ENCODE data around the gene IMMP2L. TPM values are rescaled to one million over a fixed set of nuclear protein-coding genes. Genes with fewer than 3 reads are reported as not detected.

IMMP2L gene
- total RNA-seq, 1 donor from 2014 or later, result 17.1 TPM

DNA sequence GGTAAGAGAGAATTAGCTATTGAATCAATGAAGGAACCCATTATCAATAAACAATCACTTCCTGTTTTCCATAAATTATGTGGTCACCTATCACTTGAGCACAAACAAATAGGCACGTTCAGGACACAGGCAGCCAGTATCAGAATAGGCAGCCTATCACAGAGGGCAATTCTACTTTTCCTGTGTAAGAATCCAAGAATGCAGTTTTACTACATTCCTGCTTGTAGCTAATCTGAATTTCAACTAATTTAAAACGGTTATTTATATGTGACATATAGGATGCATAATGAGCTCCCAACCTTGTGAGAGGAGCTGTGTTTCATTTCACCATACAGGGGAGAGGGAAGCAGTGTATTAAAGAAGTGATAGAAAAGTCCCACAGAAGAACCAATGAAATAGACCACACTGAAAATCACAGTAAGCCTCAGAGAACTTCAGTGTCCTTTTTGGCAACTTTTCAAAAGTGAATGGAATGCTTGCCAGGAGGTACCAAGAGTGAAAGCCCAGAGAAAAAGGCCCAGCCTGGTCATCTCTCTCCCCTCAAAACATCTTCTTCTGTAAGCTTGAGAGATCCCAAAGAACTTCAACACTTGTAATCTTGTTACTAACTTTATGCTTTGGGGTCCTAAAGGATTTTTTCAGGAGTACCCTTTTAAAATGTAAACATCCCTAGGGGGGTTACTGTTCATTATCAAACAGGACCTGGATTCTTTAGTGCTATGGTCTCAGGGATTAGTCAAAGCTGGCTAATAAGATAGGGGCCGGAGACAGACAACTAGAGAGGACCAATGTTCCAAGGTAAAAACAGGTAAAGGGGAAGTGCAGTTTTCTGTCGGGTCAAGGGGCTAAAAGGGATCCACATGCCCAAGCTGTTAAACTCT lies 1.3 kb downstream of the IMMP2L start:
- DNase-seq (no peak), ATAC-seq (no peak)
- intact Hi-C loops (cut with micrococcal nuclease), result no loop called here

GRCh38 chr7:111558991-111559390 lies 3.3 kb downstream of the IMMP2L start:
- intact Hi-C loops (cut with micrococcal nuclease), result no loop called here
- ATAC-seq, result no peak

DNA sequence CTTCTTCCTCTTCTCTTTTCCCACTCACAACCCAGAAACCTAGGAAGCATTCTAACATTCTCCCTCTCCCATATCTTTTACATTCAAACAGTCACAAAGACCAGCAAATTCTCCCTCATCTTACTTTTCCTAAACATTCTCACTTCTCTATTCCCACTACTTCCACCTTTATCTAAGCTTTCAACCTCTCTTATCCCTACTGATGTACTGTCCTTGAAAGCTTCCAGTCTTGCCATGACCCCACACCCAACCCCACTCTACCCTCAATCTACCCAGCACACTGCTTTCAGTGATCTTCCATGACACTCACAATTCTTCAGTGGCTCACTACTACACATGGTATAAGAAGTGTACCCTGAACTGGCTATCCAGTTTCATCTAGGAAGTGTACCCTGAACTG lies 5.3 kb downstream of the IMMP2L start:
- intact Hi-C loops (cut with micrococcal nuclease), result no loop called here
- DNase-seq, result no peak
- ATAC-seq, result no peak

More at GRCh38 chr7:111558991-111559390, 3.3 kb downstream of the IMMP2L start:
- DNase-seq, result no peak

- ATAC-seq (no peak), DNase-seq (no peak)
- intact Hi-C loops (cut with micrococcal nuclease), result no loop called here
These were observed 8.2 kb downstream of the IMMP2L start for GRCh38 chr7:111554086-111554485.

DNA sequence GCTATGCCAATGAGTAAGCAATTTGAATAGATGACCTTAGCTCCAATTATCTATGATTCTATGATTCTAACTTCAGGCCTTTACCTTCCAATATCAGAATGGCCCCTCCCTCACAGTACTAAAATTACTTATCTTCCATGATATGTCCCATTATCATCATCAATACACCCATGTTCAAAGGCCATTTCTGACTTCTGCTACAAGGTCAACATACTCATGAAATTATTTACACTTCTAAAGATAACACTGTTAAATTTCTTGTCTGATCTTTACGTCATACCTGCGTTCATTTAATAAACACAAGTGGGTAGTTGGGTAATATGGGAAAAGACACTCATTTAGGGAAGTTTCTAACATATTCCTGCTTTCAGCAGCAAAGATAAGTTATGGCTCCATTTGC lies 21.2 kb downstream of the IMMP2L start:
- ATAC-seq (no peak), DNase-seq (no peak)
- intact Hi-C loops (cut with micrococcal nuclease), result no loop called here

- no peak for ATAC-seq
- intact Hi-C loops (cut with micrococcal nuclease), result no loop called here
- no peak for DNase-seq
These were observed 22.0 kb downstream of the IMMP2L start for GRCh38 chr7:111540199-111540815.

GRCh38 chr7:111537134-111537533 lies 25.2 kb downstream of the IMMP2L start:
- DNase-seq (no peak), ATAC-seq (no peak)
- intact Hi-C loops (cut with micrococcal nuclease), result no loop called here

GRCh38 chr7:111535142-111535870 lies 27.0 kb downstream of the IMMP2L start:
- ATAC-seq (no peak), DNase-seq (no peak)
- intact Hi-C loops (cut with micrococcal nuclease), result no loop called here

DNA sequence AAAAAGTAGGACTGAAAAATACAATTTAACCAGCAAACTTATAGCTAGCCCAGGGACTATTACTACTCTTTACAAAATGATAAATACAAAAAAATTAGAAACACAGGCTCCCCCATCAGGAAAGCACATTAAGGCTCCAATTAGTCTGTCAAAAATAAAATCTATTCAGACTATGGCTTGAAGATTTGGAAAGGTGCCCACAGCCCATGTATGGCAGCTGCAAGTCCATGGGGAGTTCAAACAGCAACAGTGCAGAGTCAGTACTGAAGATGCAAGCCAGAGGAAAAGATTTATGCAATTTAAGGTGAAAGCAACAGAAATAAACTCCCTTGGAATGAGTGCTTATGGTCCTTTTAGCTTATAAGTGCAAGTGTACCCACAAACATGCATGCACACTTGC lies 29.7 kb downstream of the IMMP2L start:
- DNase-seq, result no peak

GRCh38 chr7:111531993-111532392 lies 30.3 kb downstream of the IMMP2L start:
- DNase-seq (no peak), ATAC-seq (peak; percentile 87)
- intact Hi-C loops (cut with micrococcal nuclease), result no loop called here

More for the DNA sequence above, 29.7 kb downstream of the IMMP2L start:
- intact Hi-C loops (cut with micrococcal nuclease), result no loop called here
- peak; percentile 82 for ATAC-seq

DNA sequence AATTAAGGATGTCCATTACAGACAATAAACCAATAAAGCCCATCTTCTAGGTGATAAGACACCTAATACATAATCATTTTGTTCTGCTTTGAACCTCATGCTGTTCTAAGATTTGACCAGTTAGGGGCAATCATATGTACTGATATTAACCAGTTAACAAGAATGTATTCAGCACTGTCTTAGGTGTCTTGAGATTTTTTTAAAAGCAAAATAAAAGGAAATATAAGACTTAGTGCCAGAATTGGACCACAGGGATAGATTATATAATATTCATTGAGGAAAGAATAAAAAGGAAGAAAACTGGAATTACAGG lies 32.0 kb downstream of the IMMP2L start:
- DNase-seq, result no peak
- ATAC-seq, result no peak
- intact Hi-C loops (cut with micrococcal nuclease), result no loop called here

DNA sequence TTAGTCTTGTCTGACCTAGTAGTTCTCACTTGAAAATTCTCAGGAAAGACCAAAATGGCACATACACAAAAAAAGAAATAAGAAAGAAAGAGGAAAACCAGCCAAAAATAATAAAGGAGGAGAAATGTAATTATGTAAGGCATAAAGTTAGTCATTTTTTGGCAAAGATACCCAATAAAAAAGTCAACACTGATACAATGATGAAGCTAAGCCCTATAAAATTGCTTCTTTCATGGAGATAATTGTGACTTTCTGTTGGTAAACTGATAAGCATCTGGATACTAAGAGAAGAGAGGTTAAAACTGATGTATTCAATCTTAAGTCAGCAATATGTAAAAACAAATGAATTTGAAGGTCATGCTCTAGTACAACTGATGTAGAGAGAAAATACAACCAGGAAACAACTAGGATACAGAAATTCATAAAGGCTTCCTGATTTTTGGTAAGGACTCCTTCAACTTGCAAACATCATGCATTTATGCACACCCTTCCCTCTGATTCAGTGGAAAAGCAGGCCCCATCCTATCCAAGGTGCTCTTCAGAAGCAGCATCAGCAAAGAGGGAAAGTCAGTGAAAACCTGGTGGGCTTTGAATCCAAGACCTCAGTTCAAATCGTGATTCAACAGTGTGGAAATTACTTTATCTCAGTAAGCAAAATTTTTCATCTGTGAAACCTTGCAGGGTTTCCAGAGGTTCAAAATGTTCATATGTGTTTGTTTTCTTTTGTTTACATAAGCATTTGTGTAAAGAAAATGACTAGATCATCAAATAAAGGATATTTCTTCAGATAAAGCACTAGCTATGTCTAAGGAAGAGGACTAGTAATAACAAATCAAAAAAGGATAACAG lies 32.6 kb downstream of the IMMP2L start:
- intact Hi-C loops (cut with micrococcal nuclease), result no loop called here
- DNase-seq, result no peak
- no peak for ATAC-seq

DNA sequence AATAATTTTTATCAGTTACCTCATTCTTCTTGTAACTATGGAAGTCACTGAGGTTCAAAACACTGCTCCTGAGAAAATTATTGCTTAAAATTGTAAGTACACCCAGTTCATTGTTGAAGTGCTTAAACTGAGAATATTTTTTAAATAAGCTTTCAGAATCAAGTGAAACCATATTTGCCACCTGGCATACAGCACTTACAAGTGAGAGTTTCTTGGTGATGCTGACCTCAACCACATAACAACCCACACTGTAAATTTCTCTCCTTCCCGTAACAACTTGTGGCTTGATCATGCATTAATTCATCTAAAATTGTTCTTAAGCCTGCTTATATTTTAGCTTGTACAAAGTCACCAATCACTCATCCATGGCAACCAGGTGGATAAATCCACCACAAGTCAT lies 34.0 kb downstream of the IMMP2L start:
- ATAC-seq, result no peak
- intact Hi-C loops (cut with micrococcal nuclease), result no loop called here
- DNase-seq, result no peak

GRCh38 chr7:111527545-111527944 lies 34.7 kb downstream of the IMMP2L start:
- DNase-seq (no peak), ATAC-seq (no peak)

DNA sequence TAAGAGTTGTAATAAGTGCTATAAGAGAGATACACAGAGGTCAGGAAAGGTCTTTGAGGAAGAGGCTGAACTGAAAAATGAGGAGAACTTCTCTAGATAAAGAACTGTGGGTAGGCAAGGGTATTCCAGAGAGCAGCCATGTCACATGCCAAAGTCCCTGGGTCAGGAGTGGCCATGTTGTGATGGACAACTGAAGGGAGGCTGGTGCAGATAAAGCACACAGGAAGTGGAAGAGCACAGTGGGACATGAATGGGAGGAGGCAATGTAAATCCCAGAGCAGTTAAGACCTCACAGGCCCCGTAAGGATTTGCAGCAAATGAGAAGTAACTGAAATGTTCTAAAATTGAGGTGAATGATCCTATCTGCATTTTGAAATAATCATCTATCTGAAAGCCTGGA lies 37.2 kb downstream of the IMMP2L start:
- ATAC-seq (no peak), DNase-seq (no peak)
- intact Hi-C loops (cut with micrococcal nuclease), result no loop called here

More at GRCh38 chr7:111527545-111527944, 34.7 kb downstream of the IMMP2L start:
- intact Hi-C loops (cut with micrococcal nuclease), result no loop called here

GRCh38 chr7:111521660-111522059 lies 40.6 kb downstream of the IMMP2L start:
- intact Hi-C loops (cut with micrococcal nuclease), result no loop called here
- ATAC-seq (no peak), DNase-seq (no peak)

- ATAC-seq (no peak), DNase-seq (no peak)
- intact Hi-C loops (cut with micrococcal nuclease), result no loop called here
These were observed 44.0 kb downstream of the IMMP2L start for GRCh38 chr7:111518264-111518663.

DNA sequence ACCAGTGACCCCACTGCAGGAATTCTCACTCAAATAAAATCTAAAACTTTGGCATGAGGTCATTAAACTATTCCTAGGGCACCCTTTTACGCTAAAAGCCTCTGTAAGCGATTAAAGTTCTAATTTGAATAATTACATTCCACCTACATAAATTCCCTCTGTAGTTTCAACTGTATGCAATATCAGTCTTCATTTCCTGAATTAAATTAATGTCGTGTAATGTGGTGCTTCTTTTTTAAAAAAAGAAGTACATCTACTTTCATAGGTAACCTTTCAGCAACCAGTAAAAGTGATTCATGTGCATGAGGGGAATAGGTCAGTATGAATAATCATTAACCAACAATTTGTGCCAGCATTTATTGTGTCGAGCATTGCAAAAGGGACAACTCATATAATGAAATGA lies 44.7 kb downstream of the IMMP2L start:
- ATAC-seq (no peak), DNase-seq (no peak)
- intact Hi-C loops (cut with micrococcal nuclease), result no loop called here

GRCh38 chr7:111516612-111517011 lies 45.7 kb downstream of the IMMP2L start:
- DNase-seq (no peak), ATAC-seq (no peak)
- intact Hi-C loops (cut with micrococcal nuclease), result no loop called here

All from left ventricle myocardium superior (tissue), 1 donor.